ENCODE results near the gene PRKD1.

Gene PRKD1

DNA sequence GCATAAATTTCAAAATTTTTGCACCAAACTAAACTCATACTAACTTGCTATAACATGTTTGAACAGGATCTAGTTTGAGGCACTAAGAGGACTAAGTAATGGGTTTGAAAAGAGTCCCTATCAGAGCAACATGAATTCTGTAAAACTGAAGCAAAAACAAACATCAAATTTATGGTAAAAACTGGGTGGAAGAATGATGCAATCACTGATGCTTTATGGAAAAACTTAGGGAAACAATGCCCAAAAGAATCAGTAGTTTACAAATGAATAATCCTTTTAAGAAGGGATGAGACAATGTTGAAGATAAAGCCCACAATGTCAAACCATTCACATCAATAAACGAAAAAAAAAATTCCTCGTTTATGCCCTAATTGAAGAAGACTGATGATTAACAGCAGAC lies 88.9 kb downstream of the PRKD1 start:
- Histone ChIP-seq H3K27ac (no peak overlapping the region), H3K4me3 (ENCODE audit: low read depth in 1 of 2, low read length in 1 of 2) (no peak overlapping the region), H3K9me3 (peaks cover 7% of the 10 kb centered on the region), H3K4me1 (ENCODE audit: control insufficient read depth in 1 of 2, insufficient read depth in 1 of 2, low read depth in 1 of 2, low read length in 1 of 2) (no peaks in the 10 kb centered on the region), H3K36me3 (no peaks in the 10 kb centered on the region), H3K27me3 (no peaks in the 10 kb centered on the region)
- TF ChIP-seq, protein P1, sequence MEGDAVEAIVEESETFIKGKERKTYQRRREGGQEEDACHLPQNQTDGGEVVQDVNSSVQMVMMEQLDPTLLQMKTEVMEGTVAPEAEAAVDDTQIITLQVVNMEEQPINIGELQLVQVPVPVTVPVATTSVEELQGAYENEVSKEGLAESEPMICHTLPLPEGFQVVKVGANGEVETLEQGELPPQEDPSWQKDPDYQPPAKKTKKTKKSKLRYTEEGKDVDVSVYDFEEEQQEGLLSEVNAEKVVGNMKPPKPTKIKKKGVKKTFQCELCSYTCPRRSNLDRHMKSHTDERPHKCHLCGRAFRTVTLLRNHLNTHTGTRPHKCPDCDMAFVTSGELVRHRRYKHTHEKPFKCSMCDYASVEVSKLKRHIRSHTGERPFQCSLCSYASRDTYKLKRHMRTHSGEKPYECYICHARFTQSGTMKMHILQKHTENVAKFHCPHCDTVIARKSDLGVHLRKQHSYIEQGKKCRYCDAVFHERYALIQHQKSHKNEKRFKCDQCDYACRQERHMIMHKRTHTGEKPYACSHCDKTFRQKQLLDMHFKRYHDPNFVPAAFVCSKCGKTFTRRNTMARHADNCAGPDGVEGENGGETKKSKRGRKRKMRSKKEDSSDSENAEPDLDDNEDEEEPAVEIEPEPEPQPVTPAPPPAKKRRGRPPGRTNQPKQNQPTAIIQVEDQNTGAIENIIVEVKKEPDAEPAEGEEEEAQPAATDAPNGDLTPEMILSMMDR (IDR thresholded peaks at IDR 0.05), result no peak

DNA sequence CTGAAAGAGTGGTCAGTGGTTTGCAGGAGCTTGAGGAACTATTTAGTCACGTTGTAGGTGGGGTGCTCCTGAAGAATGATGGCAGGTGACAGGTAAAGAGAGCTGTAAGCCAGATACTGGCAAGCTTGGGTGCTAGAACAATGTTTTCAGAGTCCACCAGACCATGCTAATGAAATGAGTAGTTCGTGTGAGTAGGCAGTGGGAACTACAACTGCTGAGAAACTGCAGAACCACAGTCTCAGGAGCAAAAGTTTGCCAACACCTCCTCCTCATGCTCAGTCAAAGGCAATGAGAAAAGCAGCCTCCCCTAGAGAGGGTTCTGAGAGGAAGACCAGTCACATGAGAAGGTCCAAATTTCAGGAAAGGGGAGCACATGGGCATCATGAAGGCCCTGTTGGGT lies 91.3 kb downstream of the PRKD1 start:
- H3K4me3 ChIP-seq (ENCODE audit: low read depth in 1 of 2, low read length in 1 of 2), result no peak overlapping the region
- no peaks in the 10 kb centered on the region for H3K36me3 ChIP-seq
- no peaks in the 10 kb centered on the region for H3K4me1 ChIP-seq (ENCODE audit: control insufficient read depth in 1 of 2, insufficient read depth in 1 of 2, low read depth in 1 of 2, low read length in 1 of 2)
- TF ChIP-seq, protein P1 (IDR thresholded peaks at IDR 0.05), result no peak
- peaks cover 7% of the 10 kb centered on the region for H3K9me3 ChIP-seq
- H3K27ac ChIP-seq, result no peak overlapping the region
- H3K27me3 ChIP-seq, result no peaks in the 10 kb centered on the region

DNA sequence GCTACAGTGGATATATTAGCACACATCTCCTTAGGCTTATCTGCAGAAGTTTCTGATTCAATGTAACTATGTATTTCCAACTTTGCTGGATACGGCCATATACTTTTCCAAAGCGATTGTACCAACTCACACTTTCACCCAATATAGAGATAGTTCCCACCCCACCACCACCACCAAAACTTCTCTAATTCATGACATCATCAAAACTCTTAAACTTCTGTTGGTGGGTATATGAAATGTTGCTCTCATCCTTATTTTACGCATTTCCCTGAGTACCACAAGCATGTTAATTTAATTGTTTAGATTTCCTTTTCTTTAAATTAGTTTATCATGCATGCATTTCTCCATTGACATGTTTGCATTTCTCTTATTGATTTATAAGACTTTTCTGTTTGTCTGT lies 95.6 kb downstream of the PRKD1 start:
- Histone ChIP-seq H3K27me3 (no peaks in the 10 kb centered on the region), H3K4me3 (ENCODE audit: low read depth in 1 of 2, low read length in 1 of 2) (no peak overlapping the region), H3K27ac (no peak overlapping the region), H3K9me3 (no peaks in the 10 kb centered on the region), H3K36me3 (no peaks in the 10 kb centered on the region), H3K4me1 (ENCODE audit: control insufficient read depth in 1 of 2, insufficient read depth in 1 of 2, low read depth in 1 of 2, low read length in 1 of 2) (no peaks in the 10 kb centered on the region)
- TF ChIP-seq, protein P1 (IDR thresholded peaks at IDR 0.05), result no peak

DNA sequence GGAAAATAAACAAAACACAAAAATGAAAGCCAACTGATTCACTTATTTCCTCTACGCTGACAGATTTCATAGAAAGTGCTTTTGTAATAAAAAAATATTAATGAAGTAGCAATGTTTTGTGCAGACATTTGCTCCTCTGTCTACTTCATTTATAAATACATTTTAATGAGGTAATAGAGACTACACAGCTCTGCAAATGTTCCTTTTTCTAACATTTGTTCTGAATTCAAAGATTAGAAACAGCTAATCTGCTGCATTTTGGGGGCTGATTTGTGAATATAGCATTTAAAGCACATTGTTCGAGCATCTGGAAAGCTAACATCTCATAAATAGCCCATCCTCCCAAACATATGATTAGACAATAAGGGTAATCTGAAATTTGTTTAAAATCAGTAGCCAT lies 97.8 kb downstream of the PRKD1 start:
- Histone ChIP-seq H3K9me3 (no peaks in the 10 kb centered on the region), H3K4me3 (ENCODE audit: low read depth in 1 of 2, low read length in 1 of 2) (no peak overlapping the region), H3K27me3 (no peaks in the 10 kb centered on the region), H3K27ac (no peak overlapping the region), H3K36me3 (no peaks in the 10 kb centered on the region), H3K4me1 (ENCODE audit: control insufficient read depth in 1 of 2, insufficient read depth in 1 of 2, low read depth in 1 of 2, low read length in 1 of 2) (no peaks in the 10 kb centered on the region)
- TF ChIP-seq, protein P1 (IDR thresholded peaks at IDR 0.05), result no peak

DNA sequence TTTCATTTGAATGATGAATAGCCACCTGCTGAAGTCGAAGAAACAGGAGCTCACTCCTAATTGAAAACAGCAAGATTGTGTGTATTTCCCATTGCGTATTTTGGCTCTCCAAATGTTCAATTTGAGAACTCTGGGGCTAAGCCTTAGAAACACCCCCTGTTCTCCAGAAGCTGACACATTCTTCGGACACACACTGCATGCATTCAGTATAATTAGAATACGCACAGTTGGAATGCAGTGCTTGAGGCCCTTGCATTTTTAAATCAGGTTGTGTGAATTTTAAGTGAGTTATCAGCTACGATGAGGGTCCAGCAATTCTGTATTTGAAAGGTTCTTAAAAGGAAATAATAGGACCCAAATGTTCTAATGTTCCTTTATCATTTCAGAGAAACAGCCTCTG lies 103.8 kb downstream of the PRKD1 start:
- Histone ChIP-seq H3K27ac (no peak overlapping the region), H3K27me3 (no peaks in the 10 kb centered on the region), H3K36me3 (no peaks in the 10 kb centered on the region), H3K4me1 (ENCODE audit: control insufficient read depth in 1 of 2, insufficient read depth in 1 of 2, low read depth in 1 of 2, low read length in 1 of 2) (no peaks in the 10 kb centered on the region), H3K4me3 (ENCODE audit: low read depth in 1 of 2, low read length in 1 of 2) (no peak overlapping the region), H3K9me3 (no peaks in the 10 kb centered on the region)
- TF ChIP-seq, protein P1 (IDR thresholded peaks at IDR 0.05), result no peak

DNA sequence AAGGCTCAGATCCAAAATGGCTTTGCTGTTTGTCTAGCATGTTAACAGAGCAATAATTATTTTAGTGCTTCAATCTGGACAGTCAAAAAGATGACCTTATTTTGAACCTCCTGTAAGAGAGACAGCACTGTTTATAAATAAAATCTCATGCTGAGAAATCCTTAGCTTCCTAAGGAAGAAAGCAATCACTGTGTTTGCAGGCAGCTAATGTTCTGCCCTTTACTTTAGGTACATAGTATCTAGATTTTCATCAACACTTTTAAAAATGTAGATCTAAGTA lies 105.3 kb downstream of the PRKD1 start:
- Histone ChIP-seq H3K4me1 (ENCODE audit: control insufficient read depth in 1 of 2, insufficient read depth in 1 of 2, low read depth in 1 of 2, low read length in 1 of 2) (no peaks in the 10 kb centered on the region), H3K27me3 (no peaks in the 10 kb centered on the region), H3K9me3 (no peaks in the 10 kb centered on the region), H3K27ac (no peak overlapping the region), H3K4me3 (ENCODE audit: low read depth in 1 of 2, low read length in 1 of 2) (no peak overlapping the region), H3K36me3 (no peaks in the 10 kb centered on the region)
- TF ChIP-seq, protein P1 (IDR thresholded peaks at IDR 0.05), result no peak
